ENCODE measurements around the gene PDPK1.

GRCh38 chr16:2523801-2524231 lies 14.0 kb upstream of the PDPK1 start:
- no peak for TF ChIP-seq CTCF (IDR thresholded peaks at IDR 0.05)
- no peak for TF ChIP-seq POLR2A (IDR thresholded peaks at IDR 0.05; ENCODE audit: low read depth)
- no peak for TF ChIP-seq POLR2AphosphoS5 (IDR thresholded peaks at IDR 0.05)

Data from esophagus muscularis mucosa (tissue), 3 donors.